K562 (cell line): Measurements from ENCODE around the gene UPK2. TPM values are rescaled to one million over a fixed set of nuclear protein-coding genes. Genes with fewer than 3 reads are reported as not detected.

Source experiments
- CBFB ChIP-seq: sonication (generic); formaldehyde crosslinking; IDR thresholded peaks from 2 replicates; pipeline ENCODE4 v1.4.0; 2020; ENCODE audit warnings: mild to moderate bottlenecking, missing genetic modification reagents
- DNMT1 ChIP-seq: fragments of 450-650 bp; IDR thresholded peaks from 2 replicates; pipeline ENCODE4 v1.6.1; 2016; ENCODE audit warnings: antibody characterized with exemption, mild to moderate bottlenecking
- FUS ChIP-seq: fragments of 200-400 bp; formaldehyde crosslinking; optimal IDR thresholded peaks from 2 replicates; pipeline ENCODE3; 2017; ENCODE audit warnings: low read depth, low read length
- HDAC2 ChIP-seq: fragments of 450-650 bp; IDR thresholded peaks from 2 replicates; pipeline ENCODE4 v1.6.1; 2016; ENCODE audit warnings: mild to moderate bottlenecking
- HDAC8 ChIP-seq: fragments of 450-650 bp; IDR thresholded peaks from 2 replicates; pipeline ENCODE4 v1.6.1; 2016; ENCODE audit warnings: mild to moderate bottlenecking, missing genetic modification characterization, moderate library complexity, missing compliant biosample characterization
- MAZ ChIP-seq, 2 experiments: fragments of 450-650 bp in 1 of 2; sonication (generic) in 1 of 2; formaldehyde crosslinking; IDR thresholded peaks in 1 of 2; conservative IDR thresholded peaks in 1 of 2; 2 replicates each; pipeline versions ENCODE4 v1.4.0 to v1.5.0; 2020; ENCODE audit warnings: mild to moderate bottlenecking in 1 of 2, missing genetic modification reagents in 1 of 2
- SAP30 ChIP-seq: fragments of 200-600 bp; sonication (generic); IDR thresholded peaks from 2 replicates; pipeline ENCODE4 v1.6.1; 2012; ENCODE audit warnings: borderline replicate concordance, low read depth, mild to moderate bottlenecking, moderate library complexity, low read length, control low read depth, inconsistent platforms; ENCODE audit not compliant: insufficient read depth, poor library complexity, severe bottlenecking
- TAL1 ChIP-seq: fragments of 450-650 bp; IDR thresholded peaks from 2 replicates; pipeline ENCODE4 v1.6.1; 2016; ENCODE audit warnings: mild to moderate bottlenecking
- U2AF1 ChIP-seq: fragments of 200-400 bp; formaldehyde crosslinking; optimal IDR thresholded peaks from 2 replicates; pipeline ENCODE3; 2017; ENCODE audit warnings: mild to moderate bottlenecking, low read depth, low read length, moderate library complexity
- ZEB2 ChIP-seq: fragments of 450-650 bp; IDR thresholded peaks from 2 replicates; pipeline ENCODE4 v1.6.1; 2016
- ZKSCAN3 ChIP-seq: fragments of 250-450 bp; sonication (Bioruptor Pico); IDR thresholded peaks from 2 replicates; pipeline ENCODE4 v1.4.0; 2020
- ZNF778 ChIP-seq: fragments of 450-650 bp; formaldehyde crosslinking; IDR thresholded peaks from 2 replicates; pipeline ENCODE4 v1.4.0; 2020; ENCODE audit warnings: mild to moderate bottlenecking, moderate library complexity
- polyA plus RNA-seq, 8 experiments: library from polyadenylated mRNA; depleted of rRNA in 4 of 8; stranded (reverse) in 5 of 8; unstranded in 3 of 8; fragments of >200 nt; fragmentation: Nextera tagmentation in 2 of 8; fragmentation: Illumina TruSeq in 1 of 8; extraction: Ambion mirVana in 2 of 8; extraction: Trizol in 1 of 8; gene quantifications; 2 replicates each; pipeline versions ENCODE4 v1.2.1 to v1.2.3, GENCODE V29; 2011 to 2014; ENCODE audit warnings: inconsistent platforms in 1 of 8, missing spikeins in 1 of 8
- total RNA-seq, 7 experiments: library from RNA; depleted of rRNA in 6 of 7; stranded (reverse); fragments of >200 nt in 6 of 7; fragmentation: Illumina TruSeq in 2 of 7; extraction: Trizol in 2 of 7; gene quantifications; 2 replicates each; pipeline versions ENCODE4 v1.2.1 to v1.2.3, GENCODE V29; 2011 to 2021; ENCODE audit warnings: low replicate concordance in 1 of 7
- TF ChIP-seq, protein P1 (sequence below): fragments of 150-350 bp; IDR thresholded peaks from 2 replicates; pipeline ENCODE4 v1.6.1; 2014; ENCODE audit warnings: low read depth, mild to moderate bottlenecking, low read length, borderline replicate concordance
- TF ChIP-seq, protein P2 (sequence below): sonication (generic); formaldehyde crosslinking; IDR thresholded peaks from 2 replicates; pipeline ENCODE4 v1.8.0; 2022; ENCODE audit warnings: missing genetic modification reagents, mild to moderate bottlenecking, borderline replicate concordance
- TF ChIP-seq, protein P3 (sequence below): fragments of 450-650 bp; formaldehyde crosslinking; IDR thresholded peaks from 2 replicates; pipeline ENCODE4 v1.4.0; 2020; ENCODE audit warnings: mild to moderate bottlenecking
- TF ChIP-seq, protein P4 (sequence below): sonication (generic); formaldehyde crosslinking; IDR thresholded peaks from 2 replicates; pipeline ENCODE4 v1.8.1; 2022; ENCODE audit warnings: missing genetic modification reagents
- TF ChIP-seq, protein P5 (sequence below): sonication (generic); formaldehyde crosslinking; IDR thresholded peaks from 2 replicates; pipeline ENCODE4 v1.8.1; 2023; ENCODE audit warnings: mild to moderate bottlenecking, missing genetic modification reagents
- TF ChIP-seq, protein P6 (sequence below): fragments of 250-450 bp; sonication (Bioruptor Pico); IDR thresholded peaks from 2 replicates; pipeline ENCODE4 v1.6.1; 2021; ENCODE audit warnings: mild to moderate bottlenecking

Gene UPK2
- total and polyA plus RNA-seq, 9 of the 15 experiments (the other 6 are each of a cell fraction or from before 2014, with no cell fraction given): not detected

DNA sequence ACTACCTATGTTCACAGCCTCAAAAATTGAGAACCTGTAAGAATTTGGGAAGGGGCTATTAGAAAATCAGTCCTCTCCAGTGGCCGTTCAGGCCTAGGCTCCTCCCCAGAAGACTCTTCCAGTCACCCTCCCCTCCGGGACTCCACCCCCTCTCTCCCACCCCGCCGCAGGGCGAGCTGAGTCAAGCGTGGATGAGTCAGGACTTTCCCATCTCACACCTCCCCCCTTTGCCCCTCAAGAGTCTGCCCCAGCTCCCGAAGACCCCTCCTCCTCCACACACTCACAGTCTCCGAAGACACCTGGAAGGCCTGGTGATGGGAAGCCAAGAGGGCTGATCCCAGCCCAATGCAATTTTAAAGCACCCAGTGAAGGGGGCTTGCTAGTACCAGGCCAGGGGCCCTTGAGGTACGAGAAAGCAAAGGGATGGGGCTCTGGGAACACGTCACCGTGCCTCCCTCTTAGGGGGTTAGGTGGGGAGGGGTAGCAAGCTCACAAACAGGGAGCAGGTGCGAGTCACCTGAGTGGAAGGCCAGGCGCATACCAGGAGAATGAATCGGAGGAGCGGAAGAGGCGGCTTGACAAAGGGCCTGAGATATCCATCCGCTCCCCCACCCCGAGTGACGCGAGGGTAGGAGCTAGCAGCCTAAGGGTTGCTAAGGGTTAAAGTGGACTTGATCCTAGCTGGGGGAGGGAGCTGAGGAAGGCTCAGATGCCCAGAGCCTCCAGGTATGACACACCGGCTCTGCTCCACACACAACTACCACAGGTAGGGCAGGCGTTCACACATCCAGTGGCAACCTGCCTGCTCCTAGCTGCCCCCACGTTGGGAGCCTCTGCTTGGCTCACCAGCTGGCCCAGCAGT lies 44.0 kb upstream of the UPK2 start (continued):
- TF ChIP-seq ZKSCAN3: no peak
- peak; percentile 60 to 74; a peak in 3 of 4 replicates for TF ChIP-seq MAZ (CRISPR knock-in tag; conservative IDR thresholded peaks at IDR 0.05 in 1 of 2, IDR thresholded peaks at IDR 0.05 in 1 of 2)
- TF ChIP-seq, protein P1, sequence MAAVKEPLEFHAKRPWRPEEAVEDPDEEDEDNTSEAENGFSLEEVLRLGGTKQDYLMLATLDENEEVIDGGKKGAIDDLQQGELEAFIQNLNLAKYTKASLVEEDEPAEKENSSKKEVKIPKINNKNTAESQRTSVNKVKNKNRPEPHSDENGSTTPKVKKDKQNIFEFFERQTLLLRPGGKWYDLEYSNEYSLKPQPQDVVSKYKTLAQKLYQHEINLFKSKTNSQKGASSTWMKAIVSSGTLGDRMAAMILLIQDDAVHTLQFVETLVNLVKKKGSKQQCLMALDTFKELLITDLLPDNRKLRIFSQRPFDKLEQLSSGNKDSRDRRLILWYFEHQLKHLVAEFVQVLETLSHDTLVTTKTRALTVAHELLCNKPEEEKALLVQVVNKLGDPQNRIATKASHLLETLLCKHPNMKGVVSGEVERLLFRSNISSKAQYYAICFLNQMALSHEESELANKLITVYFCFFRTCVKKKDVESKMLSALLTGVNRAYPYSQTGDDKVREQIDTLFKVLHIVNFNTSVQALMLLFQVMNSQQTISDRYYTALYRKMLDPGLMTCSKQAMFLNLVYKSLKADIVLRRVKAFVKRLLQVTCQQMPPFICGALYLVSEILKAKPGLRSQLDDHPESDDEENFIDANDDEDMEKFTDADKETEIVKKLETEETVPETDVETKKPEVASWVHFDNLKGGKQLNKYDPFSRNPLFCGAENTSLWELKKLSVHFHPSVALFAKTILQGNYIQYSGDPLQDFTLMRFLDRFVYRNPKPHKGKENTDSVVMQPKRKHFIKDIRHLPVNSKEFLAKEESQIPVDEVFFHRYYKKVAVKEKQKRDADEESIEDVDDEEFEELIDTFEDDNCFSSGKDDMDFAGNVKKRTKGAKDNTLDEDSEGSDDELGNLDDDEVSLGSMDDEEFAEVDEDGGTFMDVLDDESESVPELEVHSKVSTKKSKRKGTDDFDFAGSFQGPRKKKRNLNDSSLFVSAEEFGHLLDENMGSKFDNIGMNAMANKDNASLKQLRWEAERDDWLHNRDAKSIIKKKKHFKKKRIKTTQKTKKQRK: no peak
- no peak for TF ChIP-seq SAP30
- TF ChIP-seq CBFB (CRISPR knock-in tag): no peak
- TF ChIP-seq U2AF1: no peak
- peak; percentile 90 for TF ChIP-seq HDAC2
- no peak for TF ChIP-seq TAL1
- TF ChIP-seq FUS: no peak
- TF ChIP-seq, protein P2, sequence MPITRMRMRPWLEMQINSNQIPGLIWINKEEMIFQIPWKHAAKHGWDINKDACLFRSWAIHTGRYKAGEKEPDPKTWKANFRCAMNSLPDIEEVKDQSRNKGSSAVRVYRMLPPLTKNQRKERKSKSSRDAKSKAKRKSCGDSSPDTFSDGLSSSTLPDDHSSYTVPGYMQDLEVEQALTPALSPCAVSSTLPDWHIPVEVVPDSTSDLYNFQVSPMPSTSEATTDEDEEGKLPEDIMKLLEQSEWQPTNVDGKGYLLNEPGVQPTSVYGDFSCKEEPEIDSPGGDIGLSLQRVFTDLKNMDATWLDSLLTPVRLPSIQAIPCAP (CRISPR knock-in tag): no peak
- TF ChIP-seq HDAC8 (tag): peak; percentile 20; the same call in 1 of the 2 replicates
- TF ChIP-seq, protein P3, sequence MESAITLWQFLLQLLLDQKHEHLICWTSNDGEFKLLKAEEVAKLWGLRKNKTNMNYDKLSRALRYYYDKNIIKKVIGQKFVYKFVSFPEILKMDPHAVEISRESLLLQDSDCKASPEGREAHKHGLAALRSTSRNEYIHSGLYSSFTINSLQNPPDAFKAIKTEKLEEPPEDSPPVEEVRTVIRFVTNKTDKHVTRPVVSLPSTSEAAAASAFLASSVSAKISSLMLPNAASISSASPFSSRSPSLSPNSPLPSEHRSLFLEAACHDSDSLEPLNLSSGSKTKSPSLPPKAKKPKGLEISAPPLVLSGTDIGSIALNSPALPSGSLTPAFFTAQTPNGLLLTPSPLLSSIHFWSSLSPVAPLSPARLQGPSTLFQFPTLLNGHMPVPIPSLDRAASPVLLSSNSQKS (CRISPR knock-in tag): no peak
- TF ChIP-seq DNMT1: no peak
- TF ChIP-seq, protein P4, sequence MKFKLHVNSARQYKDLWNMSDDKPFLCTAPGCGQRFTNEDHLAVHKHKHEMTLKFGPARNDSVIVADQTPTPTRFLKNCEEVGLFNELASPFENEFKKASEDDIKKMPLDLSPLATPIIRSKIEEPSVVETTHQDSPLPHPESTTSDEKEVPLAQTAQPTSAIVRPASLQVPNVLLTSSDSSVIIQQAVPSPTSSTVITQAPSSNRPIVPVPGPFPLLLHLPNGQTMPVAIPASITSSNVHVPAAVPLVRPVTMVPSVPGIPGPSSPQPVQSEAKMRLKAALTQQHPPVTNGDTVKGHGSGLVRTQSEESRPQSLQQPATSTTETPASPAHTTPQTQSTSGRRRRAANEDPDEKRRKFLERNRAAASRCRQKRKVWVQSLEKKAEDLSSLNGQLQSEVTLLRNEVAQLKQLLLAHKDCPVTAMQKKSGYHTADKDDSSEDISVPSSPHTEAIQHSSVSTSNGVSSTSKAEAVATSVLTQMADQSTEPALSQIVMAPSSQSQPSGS (CRISPR knock-in tag): no peak
- TF ChIP-seq, protein P5, sequence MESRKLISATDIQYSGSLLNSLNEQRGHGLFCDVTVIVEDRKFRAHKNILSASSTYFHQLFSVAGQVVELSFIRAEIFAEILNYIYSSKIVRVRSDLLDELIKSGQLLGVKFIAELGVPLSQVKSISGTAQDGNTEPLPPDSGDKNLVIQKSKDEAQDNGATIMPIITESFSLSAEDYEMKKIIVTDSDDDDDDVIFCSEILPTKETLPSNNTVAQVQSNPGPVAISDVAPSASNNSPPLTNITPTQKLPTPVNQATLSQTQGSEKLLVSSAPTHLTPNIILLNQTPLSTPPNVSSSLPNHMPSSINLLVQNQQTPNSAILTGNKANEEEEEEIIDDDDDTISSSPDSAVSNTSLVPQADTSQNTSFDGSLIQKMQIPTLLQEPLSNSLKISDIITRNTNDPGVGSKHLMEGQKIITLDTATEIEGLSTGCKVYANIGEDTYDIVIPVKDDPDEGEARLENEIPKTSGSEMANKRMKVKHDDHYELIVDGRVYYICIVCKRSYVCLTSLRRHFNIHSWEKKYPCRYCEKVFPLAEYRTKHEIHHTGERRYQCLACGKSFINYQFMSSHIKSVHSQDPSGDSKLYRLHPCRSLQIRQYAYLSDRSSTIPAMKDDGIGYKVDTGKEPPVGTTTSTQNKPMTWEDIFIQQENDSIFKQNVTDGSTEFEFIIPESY (CRISPR knock-in tag): no peak
- no peak for TF ChIP-seq ZNF778
- peak; percentile 84; the same call in 1 of the 2 replicates for TF ChIP-seq ZEB2
- TF ChIP-seq, protein P6, sequence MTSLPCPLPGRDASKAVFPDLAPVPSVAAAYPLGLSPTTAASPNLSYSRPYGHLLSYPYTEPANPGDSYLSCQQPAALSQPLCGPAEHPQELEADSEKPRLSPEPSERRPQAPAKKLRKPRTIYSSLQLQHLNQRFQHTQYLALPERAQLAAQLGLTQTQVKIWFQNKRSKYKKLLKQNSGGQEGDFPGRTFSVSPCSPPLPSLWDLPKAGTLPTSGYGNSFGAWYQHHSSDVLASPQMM (CRISPR knock-in tag): no peak
